Right atrium auricular region (tissue), 2 donors: ENCODE results near the gene ARHGEF6. TPM values are rescaled to one million over a fixed set of nuclear protein-coding genes. Genes with fewer than 3 reads are reported as not detected.

Experiments
- DNase-seq: peaks from one replicate; pipeline ENCODE4 v3.0.0-alpha.2; 2019; ENCODE audit warnings: low spot score
- H3K27ac ChIP-seq, 2 donors: fragments of 200-600 bp; sonication (generic); 1 replicate in 1 of 2; 2 replicates in 1 of 2; pipeline ENCODE4 v1.5.1; 2016 to 2019
- H3K27me3 ChIP-seq, 2 donors: fragments of 200-600 bp; sonication (generic); one replicate each; pipeline versions ENCODE4 v1.5.1 to v1.6.0; 2017 to 2019
- H3K36me3 ChIP-seq: fragments of 200-600 bp; sonication (generic); one replicate; pipeline ENCODE4 v1.5.1; 2016
- H3K4me1 ChIP-seq, 2 donors: fragments of 200-600 bp; sonication (generic); one replicate each; pipeline versions ENCODE4 v1.5.1 to v1.6.0; 2017 to 2019
- H3K4me3 ChIP-seq, 2 donors: fragments of 200-600 bp; sonication (generic); 1 replicate in 1 of 2; 2 replicates in 1 of 2; pipeline ENCODE4 v1.5.1; 2017 to 2019; ENCODE audit warnings: mild to moderate bottlenecking in 1 of 2, moderate library complexity in 1 of 2
- H3K9me3 ChIP-seq, 2 donors: fragments of 200-600 bp; sonication (generic); one replicate each; pipeline ENCODE4 v1.5.1; 2019
- total RNA-seq, 2 donors: library from RNA; depleted of rRNA; stranded (reverse); fragments of >200 nt; gene quantifications; one replicate each; pipeline ENCODE4 v1.1.0, GENCODE V29; 2016
- TF ChIP-seq, protein P1 (sequence below), 2 donors: fragments of 200-600 bp; sonication (generic); IDR thresholded peaks; one replicate each; pipeline ENCODE4 v1.5.1; 2019; ENCODE audit warnings: antibody characterized with exemption in 2 of 2

The ARHGEF6 gene
- total RNA-seq, 2 donors from 2014 or later: 41.3 to 45.8 TPM

DNA sequence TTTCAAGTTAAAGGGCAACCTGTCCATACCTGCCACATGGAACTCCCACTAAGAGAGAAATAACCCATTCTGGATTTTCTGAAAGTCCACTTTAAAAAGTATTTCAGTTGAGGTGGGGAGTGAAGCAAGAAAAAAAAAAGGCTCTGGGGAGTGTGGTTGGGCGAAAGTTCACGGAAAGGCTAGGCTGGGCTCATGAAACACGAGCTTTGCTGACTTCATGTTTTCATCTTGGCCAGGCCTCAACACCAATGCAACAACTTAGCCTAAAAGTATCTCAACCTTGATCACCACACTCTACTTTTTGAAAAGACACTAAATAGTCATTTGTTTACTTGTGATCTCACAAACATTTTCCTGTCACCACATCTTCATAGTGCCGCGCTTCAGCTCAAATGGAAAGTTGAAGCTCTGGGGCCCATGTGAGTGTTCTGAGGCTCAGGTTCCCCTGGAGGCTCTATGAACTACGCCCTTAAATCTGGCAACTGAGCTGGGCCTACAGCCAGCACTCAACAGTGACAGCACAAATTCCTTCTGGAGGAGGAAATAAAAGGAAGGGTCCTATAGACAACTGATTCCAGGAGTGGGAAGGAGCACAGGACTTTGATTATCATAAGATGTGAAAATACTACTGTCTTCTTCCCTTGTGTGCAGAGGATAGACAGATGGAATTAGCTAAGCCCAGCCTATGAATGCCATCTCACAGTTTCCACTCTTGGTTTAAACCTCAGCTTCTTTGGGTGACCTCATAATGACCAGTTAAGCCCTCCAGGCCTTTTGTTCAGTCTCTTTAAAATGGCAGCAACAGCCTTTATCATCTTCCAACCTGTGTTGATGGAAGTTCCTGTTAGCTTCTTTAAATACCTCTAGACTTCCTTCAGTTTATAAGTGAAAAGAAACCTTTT, 127.7 kb downstream of the ARHGEF6 start:
- no peak overlapping the region for H3K4me3 ChIP-seq
- DNase-seq: no peak
- TF ChIP-seq, protein P1, sequence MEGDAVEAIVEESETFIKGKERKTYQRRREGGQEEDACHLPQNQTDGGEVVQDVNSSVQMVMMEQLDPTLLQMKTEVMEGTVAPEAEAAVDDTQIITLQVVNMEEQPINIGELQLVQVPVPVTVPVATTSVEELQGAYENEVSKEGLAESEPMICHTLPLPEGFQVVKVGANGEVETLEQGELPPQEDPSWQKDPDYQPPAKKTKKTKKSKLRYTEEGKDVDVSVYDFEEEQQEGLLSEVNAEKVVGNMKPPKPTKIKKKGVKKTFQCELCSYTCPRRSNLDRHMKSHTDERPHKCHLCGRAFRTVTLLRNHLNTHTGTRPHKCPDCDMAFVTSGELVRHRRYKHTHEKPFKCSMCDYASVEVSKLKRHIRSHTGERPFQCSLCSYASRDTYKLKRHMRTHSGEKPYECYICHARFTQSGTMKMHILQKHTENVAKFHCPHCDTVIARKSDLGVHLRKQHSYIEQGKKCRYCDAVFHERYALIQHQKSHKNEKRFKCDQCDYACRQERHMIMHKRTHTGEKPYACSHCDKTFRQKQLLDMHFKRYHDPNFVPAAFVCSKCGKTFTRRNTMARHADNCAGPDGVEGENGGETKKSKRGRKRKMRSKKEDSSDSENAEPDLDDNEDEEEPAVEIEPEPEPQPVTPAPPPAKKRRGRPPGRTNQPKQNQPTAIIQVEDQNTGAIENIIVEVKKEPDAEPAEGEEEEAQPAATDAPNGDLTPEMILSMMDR (IDR thresholded peaks at IDR 0.05): no peak
- no peaks in the 10 kb centered on the region for H3K27me3 ChIP-seq
- H3K36me3 ChIP-seq: no peaks in the 10 kb centered on the region
- H3K4me1 ChIP-seq: no peaks in the 10 kb centered on the region
- no peak overlapping the region for H3K27ac ChIP-seq
- H3K9me3 ChIP-seq: no peaks in the 10 kb centered on the region

DNA sequence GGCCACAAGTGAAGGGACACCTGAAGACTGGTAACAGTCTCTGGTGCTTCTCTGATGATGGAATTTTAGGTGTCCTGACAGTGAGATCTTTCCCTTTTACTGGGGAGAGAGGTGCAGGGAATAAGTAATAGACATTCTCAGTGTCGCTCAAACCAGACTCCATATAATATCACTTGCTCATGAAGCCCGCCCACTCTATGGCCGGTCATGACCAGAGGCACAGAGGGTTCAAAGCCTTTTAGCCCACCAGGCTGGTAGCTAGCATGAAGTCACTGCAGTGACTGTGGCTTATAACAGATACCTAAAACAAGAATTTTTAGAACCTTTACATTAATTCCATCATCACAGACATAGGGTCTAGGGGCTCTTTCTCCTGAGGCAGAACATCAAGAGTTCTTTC, 129.9 kb downstream of the ARHGEF6 start:
- Histone ChIP-seq H3K4me1 (no peaks in the 10 kb centered on the region), H3K36me3 (no peaks in the 10 kb centered on the region), H3K9me3 (no peaks in the 10 kb centered on the region), H3K4me3 (no peak overlapping the region), H3K27me3 (no peaks in the 10 kb centered on the region), H3K27ac (no peak overlapping the region)
- no peak for DNase-seq
- TF ChIP-seq, protein P1 (IDR thresholded peaks at IDR 0.05): no peak

DNA sequence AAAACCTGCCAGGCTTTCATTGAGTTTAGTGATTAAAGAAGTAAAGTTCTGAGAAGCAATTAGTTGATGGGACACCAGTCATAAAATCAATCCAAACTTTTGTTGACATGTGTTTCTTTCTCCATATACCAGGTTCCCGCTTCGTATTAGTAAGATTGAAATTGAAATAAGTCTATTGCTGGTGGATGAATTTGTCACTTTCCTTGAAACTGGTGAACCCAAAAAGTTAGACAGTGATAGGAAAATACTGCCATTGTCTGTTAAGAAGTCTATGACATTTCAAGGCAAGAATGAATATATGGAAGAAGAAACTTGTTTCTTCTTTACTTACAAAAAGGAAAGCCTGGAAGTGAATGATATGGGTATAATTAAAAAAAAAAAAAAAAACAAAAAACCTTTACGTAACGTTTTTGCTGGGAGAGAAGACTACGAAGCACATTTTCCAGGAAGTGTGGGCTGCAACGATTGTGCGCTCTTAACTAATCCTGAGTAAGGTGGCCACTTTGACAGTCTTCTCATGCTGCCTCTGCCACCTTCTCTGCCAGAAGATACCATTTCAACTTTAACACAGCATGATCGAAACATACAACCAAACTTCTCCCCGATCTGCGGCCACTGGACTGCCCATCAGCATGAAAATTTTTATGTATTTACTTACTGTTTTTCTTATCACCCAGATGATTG, 132.9 kb downstream of the ARHGEF6 start, which contains the start of gene CD40LG:
Gene CD40LG, plus strand, starts transcription at position 482 of the 684 bp plus-strand sequence. Its CDS starts 91 bp downstream, at position 573.
- Histone ChIP-seq H3K27ac (no peak within 1 kb of the TSS), H3K36me3 (no peaks in the 10 kb centered on the region), H3K4me1 (no peaks in the 10 kb centered on the region), H3K9me3 (no peaks in the 10 kb centered on the region), H3K4me3 (no peak within 1 kb of the TSS), H3K27me3 (no peaks in the 10 kb centered on the region)
- DNase-seq: no peak
- TF ChIP-seq, protein P1 (IDR thresholded peaks at IDR 0.05): no peak

DNA sequence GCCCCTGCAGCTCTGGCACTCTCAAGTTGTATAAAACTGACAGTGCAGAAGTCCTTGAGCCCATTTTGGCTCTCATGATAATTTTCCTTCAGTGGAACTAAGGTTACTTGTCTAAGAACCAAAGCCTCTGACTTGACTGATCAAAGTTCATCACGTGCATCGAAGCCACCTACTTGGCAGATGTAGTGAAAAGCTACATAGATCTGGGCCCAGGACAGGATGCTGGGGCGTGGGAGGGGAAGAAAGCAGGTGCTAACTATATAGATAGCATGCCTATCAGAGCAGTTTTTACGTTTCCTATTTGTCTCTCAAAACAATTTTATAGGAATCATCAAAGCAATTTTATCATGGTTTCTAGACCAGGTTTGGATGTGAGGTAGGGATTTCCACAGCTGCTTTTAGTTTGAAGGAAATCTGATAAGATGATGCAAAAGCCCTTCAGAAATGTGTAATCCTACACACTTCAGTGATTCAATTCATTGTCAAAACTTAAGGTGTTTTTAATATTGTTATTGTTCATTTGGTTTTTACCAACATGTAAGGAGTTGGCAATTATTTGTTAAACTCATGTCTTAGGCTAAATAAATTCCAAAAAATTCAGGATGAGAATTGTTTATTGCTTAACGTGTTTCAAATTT, 134.0 kb downstream of the ARHGEF6 start:
- H3K27ac ChIP-seq: no peak overlapping the region
- H3K36me3 ChIP-seq: no peaks in the 10 kb centered on the region
- no peaks in the 10 kb centered on the region for H3K9me3 ChIP-seq
- no peaks in the 10 kb centered on the region for H3K4me1 ChIP-seq
- no peak overlapping the region for H3K4me3 ChIP-seq
- DNase-seq: no peak
- TF ChIP-seq, protein P1 (IDR thresholded peaks at IDR 0.05): no peak
- no peaks in the 10 kb centered on the region for H3K27me3 ChIP-seq

DNA sequence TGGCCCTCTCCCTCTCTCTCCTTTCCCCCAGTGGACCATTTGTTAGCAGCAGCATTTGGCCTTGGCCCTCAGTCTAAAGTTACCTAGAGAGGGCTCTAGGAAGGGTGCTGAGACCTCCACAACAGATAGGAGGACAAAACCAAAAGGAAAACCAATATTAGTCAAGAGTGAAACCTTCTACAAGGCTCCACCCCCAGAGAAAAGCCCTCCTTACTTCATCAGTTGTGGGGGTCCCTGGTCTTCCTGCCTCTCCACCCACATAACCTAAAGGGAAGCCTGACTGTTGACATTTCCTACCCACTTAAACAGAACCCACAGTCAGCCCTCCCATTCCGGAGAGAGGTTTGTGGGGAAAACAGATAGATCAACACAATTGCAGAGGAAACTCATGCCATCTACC, 137.5 kb downstream of the ARHGEF6 start:
- Histone ChIP-seq H3K27me3 (no peaks in the 10 kb centered on the region), H3K4me1 (no peaks in the 10 kb centered on the region), H3K9me3 (no peaks in the 10 kb centered on the region), H3K27ac (no peak overlapping the region), H3K4me3 (no peak overlapping the region), H3K36me3 (no peaks in the 10 kb centered on the region)
- TF ChIP-seq, protein P1 (IDR thresholded peaks at IDR 0.05): no peak
- no peak for DNase-seq
